Measurements from ENCODE around the gene ANKRD62.

The ANKRD62 gene

GRCh38 chr18:12165038-12165768 is 71.6 kb downstream of the ANKRD62 start:
- in situ Hi-C loops (cut with MboI; ENCODE audit: low sequenced_read_pairs): no loop called here

All from HL-60/S4 treated with phorbol 12-myristate 13-acetate at 8.2 ng/mL for 4 days and 3 days (cell line).